CD4-positive, alpha-beta T cell (primary cell): Measurements from ENCODE around the gene PADI1. TPM values are rescaled to one million over a fixed set of nuclear protein-coding genes. Genes with fewer than 3 reads are reported as not detected.
A peak's percentile ranks its signal among the peaks of the same experiment; 100 is the strongest.

Experiments
- ATAC-seq: fragments of 200-7000 bp; cut with Tn5 transposase; one replicate; pipeline ENCODE4 v1.10.0; 2022; ENCODE audit warnings: mild to moderate bottlenecking; ENCODE audit not compliant: poor library complexity
- CTCF ChIA-PET: fragments of 350-600 bp; sonication (Branson Sonifier 250); formaldehyde crosslinking; loops from one replicate; lab custom pipeline; 2021; ENCODE audit warnings: antibody characterized with exemption, inconsistent platforms; lab: Charles Lee
- POLR2A ChIA-PET: fragments of 350-600 bp; sonication (Branson Sonifier 250); formaldehyde crosslinking; loops from one replicate; lab custom pipeline; 2021; ENCODE audit warnings: antibody characterized with exemption, inconsistent platforms; lab: Charles Lee
- DNase-seq, 14 experiments: peaks; one replicate each; pipeline ENCODE4 v3.0.0-alpha.2; 2013 to 2020; ENCODE audit warnings: mixed read lengths in 2 of 14
- H3K27ac ChIP-seq, 2 donors: one replicate each; pipeline versions ENCODE4 v1.5.1 to v1.7.0; 2013; ENCODE audit warnings: low read length in 2 of 2, low read depth in 1 of 2, mild to moderate bottlenecking in 1 of 2
- H3K27me3 ChIP-seq, 2 experiments: 1 replicate in 1 of 2; 2 replicates in 1 of 2; pipeline versions ENCODE4 v1.6.1 to v1.7.0; 2013; ENCODE audit warnings: low read length in 2 of 2, control low read depth in 1 of 2, mild to moderate bottlenecking in 1 of 2, moderate library complexity in 1 of 2; ENCODE audit not compliant: insufficient read depth in 2 of 2, control insufficient read depth in 1 of 2
- H3K36me3 ChIP-seq: one replicate; pipeline ENCODE4 v1.6.1; 2013; ENCODE audit warnings: low read length, control low read depth; ENCODE audit not compliant: insufficient read depth
- H3K4me1 ChIP-seq: one replicate; pipeline ENCODE4 v1.6.1; 2013; ENCODE audit warnings: low read length, control low read depth; ENCODE audit not compliant: insufficient read depth
- H3K4me3 ChIP-seq: one replicate; pipeline ENCODE4 v1.5.1; 2013; ENCODE audit warnings: mild to moderate bottlenecking, low read length, moderate library complexity
- H3K9me3 ChIP-seq, 2 experiments: 1 replicate in 1 of 2; 2 replicates in 1 of 2; pipeline versions ENCODE4 v1.6.1 to v1.7.0; 2013; ENCODE audit warnings: low read length in 2 of 2, mild to moderate bottlenecking in 2 of 2, control low read depth in 1 of 2, moderate library complexity in 1 of 2; ENCODE audit not compliant: control insufficient read depth in 1 of 2, insufficient read depth in 1 of 2
- H3K27ac Mint-ChIP-seq: one replicate; pipeline ENCODE4 v1.8.0; 2020; ENCODE audit warnings: mixed read lengths
- H3K27me3 Mint-ChIP-seq: one replicate; pipeline ENCODE4 v1.8.0; 2021; ENCODE audit warnings: mixed read lengths
- H3K36me3 Mint-ChIP-seq: one replicate; pipeline ENCODE4 v1.8.0; 2021; ENCODE audit warnings: low read depth, mixed read lengths
- H3K4me1 Mint-ChIP-seq: one replicate; pipeline ENCODE4 v1.8.0; 2021; ENCODE audit warnings: low read depth, mixed read lengths
- H3K4me3 Mint-ChIP-seq: one replicate; pipeline ENCODE4 v1.8.0; 2020; ENCODE audit warnings: mild to moderate bottlenecking, mixed read lengths
- H3K9me3 Mint-ChIP-seq: one replicate; pipeline ENCODE4 v1.8.0; 2020; ENCODE audit warnings: mixed read lengths
- intact Hi-C, 2 experiments: fragments of 100-400 bp; cut with DNase I in 1 of 2; cut with micrococcal nuclease in 1 of 2; formaldehyde crosslinking; loops; one replicate each; pipeline versions ENCODE4 v1.15.1 to v1.9.0; 2023 to 2025; cut with DNase I, micrococcal nuclease
- total RNA-seq, 174 experiments: library from RNA in 2 of 174; stranded (reverse) in 2 of 174; gene quantifications; one replicate each; pipeline ENCODE4 v1.2.3 and lab custom pipeline; 2021 to 2026
- TF ChIP-seq, protein P1 (sequence below): fragments of 200-600 bp; IDR thresholded peaks from one replicate; pipeline ENCODE4 v1.8.0; 2022; ENCODE audit warnings: antibody characterized with exemption, mild to moderate bottlenecking

The PADI1 gene
- total RNA-seq, 2 experiments from 2014 or later, result not detected

GRCh38 chr1:17200756-17201155 is 4.2 kb upstream of the PADI1 start:
- Mint-ChIP-seq H3K27me3 (peaks cover 11% of the 10 kb centered on the region), H3K4me1 (peaks cover 49% of the 10 kb centered on the region), H3K27ac (peak overlapping the region; percentile 65), H3K36me3 (no peaks in the 10 kb centered on the region), H3K4me3 (peak overlapping the region; percentile 12), H3K9me3 (no peaks in the 10 kb centered on the region)
- DNase-seq (no peak), ATAC-seq (no peak)
- CTCF ChIA-PET, result no interaction called here
- TF ChIP-seq, protein P1, sequence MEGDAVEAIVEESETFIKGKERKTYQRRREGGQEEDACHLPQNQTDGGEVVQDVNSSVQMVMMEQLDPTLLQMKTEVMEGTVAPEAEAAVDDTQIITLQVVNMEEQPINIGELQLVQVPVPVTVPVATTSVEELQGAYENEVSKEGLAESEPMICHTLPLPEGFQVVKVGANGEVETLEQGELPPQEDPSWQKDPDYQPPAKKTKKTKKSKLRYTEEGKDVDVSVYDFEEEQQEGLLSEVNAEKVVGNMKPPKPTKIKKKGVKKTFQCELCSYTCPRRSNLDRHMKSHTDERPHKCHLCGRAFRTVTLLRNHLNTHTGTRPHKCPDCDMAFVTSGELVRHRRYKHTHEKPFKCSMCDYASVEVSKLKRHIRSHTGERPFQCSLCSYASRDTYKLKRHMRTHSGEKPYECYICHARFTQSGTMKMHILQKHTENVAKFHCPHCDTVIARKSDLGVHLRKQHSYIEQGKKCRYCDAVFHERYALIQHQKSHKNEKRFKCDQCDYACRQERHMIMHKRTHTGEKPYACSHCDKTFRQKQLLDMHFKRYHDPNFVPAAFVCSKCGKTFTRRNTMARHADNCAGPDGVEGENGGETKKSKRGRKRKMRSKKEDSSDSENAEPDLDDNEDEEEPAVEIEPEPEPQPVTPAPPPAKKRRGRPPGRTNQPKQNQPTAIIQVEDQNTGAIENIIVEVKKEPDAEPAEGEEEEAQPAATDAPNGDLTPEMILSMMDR, result no peak
- H3K4me1 ChIP-seq, result peaks cover 25% of the 10 kb centered on the region
- POLR2A ChIA-PET, result interaction anchor here (1.6 kb wide), 1 partner anchor 12 kb away, joined by 5 read pairs; no protein-coding TSS in a partner anchor
- H3K27me3 ChIP-seq, result no peaks in the 10 kb centered on the region
- no peaks in the 10 kb centered on the region for H3K36me3 ChIP-seq
- peaks cover 0 to 3% of the 10 kb centered on the region in 2 experiments for H3K9me3 ChIP-seq
- no peak overlapping the region for H3K27ac ChIP-seq
- H3K4me3 ChIP-seq, result no peak overlapping the region
- intact Hi-C loops, result no loop called here

DNA sequence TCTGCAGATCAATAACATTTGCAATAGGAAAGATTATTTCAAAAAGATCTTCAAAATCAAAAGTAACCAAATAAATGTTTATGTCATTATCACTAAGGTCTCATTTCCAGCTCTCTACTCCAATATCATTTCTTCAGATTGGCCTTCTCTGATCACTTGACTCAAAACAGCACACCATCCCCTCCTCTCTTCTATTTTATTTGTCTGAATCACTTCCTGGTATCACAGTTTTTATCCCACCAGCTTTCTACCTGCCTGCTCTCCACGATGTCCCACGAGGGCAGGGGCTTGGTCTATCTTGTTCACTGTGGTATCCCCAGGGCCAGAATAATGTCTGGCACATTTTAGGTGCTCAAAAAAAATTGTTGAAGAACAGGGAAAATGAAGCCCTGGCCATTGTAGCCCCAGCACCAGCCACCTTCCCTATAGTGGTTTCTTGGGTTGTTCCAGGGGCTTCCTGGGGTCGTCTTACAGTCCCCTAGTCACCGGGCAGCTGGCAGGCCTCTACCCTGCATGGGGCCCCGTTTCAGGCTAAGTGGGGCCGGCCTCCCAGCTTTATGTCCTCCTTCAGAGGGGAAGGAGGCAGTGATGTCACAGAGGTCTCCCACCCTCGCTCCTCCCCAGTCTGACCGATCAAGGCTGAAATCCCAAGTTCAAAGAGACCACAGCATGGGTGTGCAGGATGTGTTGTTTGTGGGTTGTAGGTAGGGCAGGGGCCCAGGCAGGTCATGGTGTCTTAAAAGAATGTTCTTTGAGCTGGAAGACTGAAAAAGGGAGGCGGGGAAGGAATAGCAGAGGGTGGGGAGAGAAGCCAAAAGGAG is 3.5 kb upstream of the PADI1 start:
- no peak overlapping the region for H3K4me3 ChIP-seq
- CTCF ChIA-PET, result no interaction called here
- H3K9me3 Mint-ChIP-seq, result no peaks in the 10 kb centered on the region
- intact Hi-C loops, result no loop called here
- peak; percentile 76 for ATAC-seq
- H3K4me1 Mint-ChIP-seq, result peaks cover 49% of the 10 kb centered on the region
- no peaks in the 10 kb centered on the region for H3K36me3 ChIP-seq
- DNase-seq, result peak in 9 of 14 experiments; percentile 7 to 69 (median 35)
- H3K27ac ChIP-seq, result no peak overlapping the region
- H3K27me3 ChIP-seq, result no peaks in the 10 kb centered on the region
- TF ChIP-seq, protein P1, result no peak
- no peaks in the 10 kb centered on the region for H3K36me3 Mint-ChIP-seq
- peak overlapping the region; percentile 48 for H3K4me3 Mint-ChIP-seq
- H3K4me1 ChIP-seq, result peaks cover 25% of the 10 kb centered on the region
- POLR2A ChIA-PET, result interaction anchor here (1.6 kb wide), 1 partner anchor 12 kb away, joined by 5 read pairs; no protein-coding TSS in a partner anchor
- peaks cover 13% of the 10 kb centered on the region for H3K27me3 Mint-ChIP-seq
- peaks cover 0 to 3% of the 10 kb centered on the region in 2 experiments for H3K9me3 ChIP-seq
- H3K27ac Mint-ChIP-seq, result peak overlapping the region; percentile 65

DNA sequence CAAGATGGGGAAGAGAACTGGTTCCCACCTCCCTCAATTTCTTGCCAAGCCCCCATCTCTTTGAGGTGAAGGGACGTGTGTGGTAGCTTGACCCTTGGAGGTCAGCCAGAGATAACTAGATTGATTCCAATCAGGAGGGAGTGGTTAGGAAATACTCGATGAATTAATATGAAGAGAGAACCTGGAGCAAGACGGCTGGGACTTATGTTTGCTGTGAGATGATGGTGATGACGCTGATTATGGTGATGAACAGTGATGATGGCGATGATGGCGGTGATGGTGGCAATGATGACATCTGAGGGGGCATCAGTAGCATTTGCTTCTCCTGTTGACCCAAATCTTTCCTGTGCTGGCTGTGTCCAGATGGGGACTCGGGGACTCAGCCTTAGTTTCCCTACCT is 724 bp downstream of the PADI1 start:
- CTCF ChIA-PET, result no interaction called here
- H3K27ac ChIP-seq, result no peak overlapping the region
- no peaks in the 10 kb centered on the region for H3K36me3 Mint-ChIP-seq
- H3K36me3 ChIP-seq, result no peaks in the 10 kb centered on the region
- POLR2A ChIA-PET, result no interaction called here
- DNase-seq, result no peak
- H3K4me3 Mint-ChIP-seq, result no peak overlapping the region
- intact Hi-C loops, result no loop called here
- H3K4me1 ChIP-seq, result peaks cover 52% of the 10 kb centered on the region
- H3K27me3 Mint-ChIP-seq, result peaks cover 20% of the 10 kb centered on the region
- no peak overlapping the region for H3K27ac Mint-ChIP-seq
- no peak overlapping the region for H3K4me3 ChIP-seq
- TF ChIP-seq, protein P1, result no peak
- no peaks in the 10 kb centered on the region for H3K9me3 Mint-ChIP-seq
- no peaks in the 10 kb centered on the region for H3K27me3 ChIP-seq
- H3K4me1 Mint-ChIP-seq, result peaks cover 38% of the 10 kb centered on the region
- peaks cover 0 to 3% of the 10 kb centered on the region in 2 experiments for H3K9me3 ChIP-seq
- ATAC-seq, result no peak
